Amygdala (tissue), 56 donors: ENCODE results near the gene PSMF1.
"Not testable (repeated sequence)": the region's sequence is repeated elsewhere in the genome, so short reads cannot be mapped to it uniquely, and the experiment has no call there.

Experiments
- DNase-seq, 56 donors: peaks; one replicate each; lab custom pipeline; 2025; lab: John Stamatoyannopoulos, UW

The PSMF1 gene

GRCh38 chr20:1209447-1210387, 91.3 kb downstream of the PSMF1 start:
- no peak for DNase-seq

GRCh38 chr20:1210501-1210900, 92.1 kb downstream of the PSMF1 start:
- DNase-seq = no peak

DNA sequence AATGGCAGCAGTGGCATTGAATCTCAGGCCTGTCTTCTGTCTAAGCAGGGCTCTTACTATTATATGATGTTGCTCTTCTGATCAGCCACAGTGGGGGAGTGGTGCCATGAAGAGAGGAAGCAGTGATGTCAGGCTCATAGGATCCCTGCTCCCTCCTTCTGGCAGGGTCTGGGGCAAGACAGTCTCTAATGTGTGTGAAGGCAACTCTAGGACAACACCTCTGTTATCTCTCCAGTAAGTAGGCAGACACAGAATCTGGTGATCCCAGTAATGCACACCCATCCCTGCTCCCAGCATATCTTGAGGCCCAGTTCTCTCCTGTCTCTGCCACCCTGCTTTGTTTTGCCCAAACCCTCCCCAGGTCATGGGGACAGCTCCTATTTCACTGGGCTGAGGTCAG, 93.6 kb downstream of the PSMF1 start:
- no peak for DNase-seq

GRCh38 chr20:1212607-1213396, 94.4 kb downstream of the PSMF1 start:
- DNase-seq = peak in 44 of 56 donors; percentile 5 to 79 (median 28)

DNA sequence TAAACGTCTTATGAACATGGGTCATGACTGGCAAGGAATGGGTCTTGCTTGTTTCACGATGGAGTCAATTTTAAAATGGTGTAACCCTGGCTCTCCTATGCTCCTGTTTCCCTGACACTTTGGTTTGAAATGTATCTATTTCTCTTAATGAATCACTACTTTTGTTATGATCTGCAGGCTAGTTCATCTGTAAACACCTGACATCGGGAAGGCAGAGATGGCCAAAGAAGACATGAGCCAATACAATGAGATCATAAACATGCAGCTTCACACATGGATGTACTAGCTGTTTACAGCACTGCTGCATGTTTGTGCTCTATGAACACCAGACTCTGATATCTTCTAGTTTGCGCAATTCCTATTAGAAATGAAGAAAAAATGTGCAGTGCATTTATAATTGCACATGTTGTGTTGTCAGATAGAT, 96.4 kb downstream of the PSMF1 start:
- DNase-seq = no peak

DNA sequence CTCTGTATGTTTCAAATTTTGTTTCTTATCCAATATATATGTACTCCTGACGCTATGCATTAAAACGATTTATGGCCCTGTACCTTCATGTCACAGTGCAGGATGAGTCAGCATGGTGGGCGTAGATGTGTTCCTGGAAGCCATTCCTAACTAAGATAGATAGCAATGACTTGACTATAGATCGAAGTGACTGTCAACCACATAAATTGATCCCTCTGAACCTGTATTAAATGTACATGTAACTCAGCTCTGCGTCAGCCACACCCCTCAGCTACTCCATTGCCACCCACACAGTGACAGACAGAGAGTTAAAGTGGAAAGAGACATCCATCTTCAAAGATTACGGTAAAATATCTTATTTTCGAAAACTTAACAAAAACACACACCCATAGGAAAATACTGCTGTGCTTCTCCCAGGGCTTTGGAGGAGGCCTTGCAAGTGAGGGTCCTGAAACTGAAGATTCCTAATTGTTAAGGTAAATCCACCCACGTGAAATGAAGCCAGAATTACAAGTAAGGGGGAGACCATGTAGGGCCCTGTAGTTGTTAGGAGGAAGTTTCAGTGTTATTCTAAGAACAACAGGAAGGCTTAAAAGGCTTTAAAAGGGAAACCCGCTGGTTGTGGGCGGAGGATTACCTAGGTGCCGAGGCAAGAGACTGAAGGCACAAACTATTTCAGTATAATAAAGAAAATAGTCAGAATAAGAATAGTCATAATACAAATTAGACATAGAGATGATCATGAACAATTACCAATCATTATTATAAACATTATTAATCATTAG, 97.2 kb downstream of the PSMF1 start:
- no peak for DNase-seq

GRCh38 chr20:1216527-1217427, 98.4 kb downstream of the PSMF1 start:
- DNase-seq = not testable (repeated sequence)
